GM18519 (cell line): ENCODE measurements around the gene MYO5B.

Source experiments
- ATAC-seq: cut with Tn5 transposase; IDR thresholded peaks from one replicate; pipeline ENCODE4 v1.9.1; 2021; ENCODE audit warnings: mild to moderate bottlenecking, moderate library complexity; ENCODE audit not compliant: unreplicated experiment, low FRiP score

MYO5B gene

DNA sequence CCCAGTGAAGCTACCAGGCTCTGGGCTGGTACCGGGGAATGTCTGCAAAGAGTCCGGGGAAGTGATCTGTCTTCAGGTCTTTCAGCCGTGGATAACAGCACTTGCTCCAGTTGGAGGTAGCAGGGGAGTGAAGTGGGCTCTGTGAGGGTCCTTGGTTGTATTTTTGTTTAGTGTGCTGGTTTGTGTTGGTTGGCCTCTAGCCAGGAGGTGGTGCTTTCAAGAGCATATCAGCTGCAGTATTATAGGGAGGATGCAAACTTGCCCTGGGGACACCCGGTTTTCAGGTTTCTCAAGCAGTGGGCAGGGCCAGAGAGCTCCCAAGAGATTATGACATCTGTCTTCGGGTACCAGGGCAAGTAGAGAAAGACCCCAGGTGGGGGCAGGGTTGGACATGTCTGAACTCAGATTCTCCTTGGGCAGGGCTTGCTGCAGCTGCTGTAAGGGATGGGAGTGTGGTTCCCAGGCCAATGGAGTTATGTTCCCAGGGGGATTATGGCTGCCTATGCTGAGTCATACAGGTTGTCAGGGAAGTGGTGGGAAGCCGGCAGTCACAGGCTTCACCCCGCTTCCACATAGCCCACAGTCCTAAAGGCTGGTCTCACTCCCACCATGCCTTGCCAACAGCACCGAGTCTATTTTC lies 416.0 kb downstream of the MYO5B start:
- ATAC-seq, result no peak
